Osteocyte (in vitro differentiated cells): ENCODE results near the gene RBSN. TPM values are rescaled to one million over a fixed set of nuclear protein-coding genes. Genes with fewer than 3 reads are reported as not detected.

ENCODE experiments used
- DNase-seq: peaks from one replicate; pipeline ENCODE4 v3.0.0; 2021; ENCODE audit warnings: mixed read lengths; ENCODE audit not compliant: unreplicated experiment; ENCODE audit errors: extremely low spot score
- H3K27ac Mint-ChIP-seq: one replicate; pipeline ENCODE4 v1.8.0; 2021; ENCODE audit warnings: mild to moderate bottlenecking, mixed read lengths; ENCODE audit not compliant: unreplicated experiment
- H3K27me3 Mint-ChIP-seq: one replicate; pipeline ENCODE4 v1.8.0; 2021; ENCODE audit warnings: mixed read lengths; ENCODE audit not compliant: unreplicated experiment
- H3K36me3 Mint-ChIP-seq: one replicate; pipeline ENCODE4 v1.8.0; 2021; ENCODE audit warnings: mixed read lengths; ENCODE audit not compliant: unreplicated experiment
- H3K4me1 Mint-ChIP-seq: one replicate; pipeline ENCODE4 v1.8.0; 2021; ENCODE audit warnings: mixed read lengths; ENCODE audit not compliant: unreplicated experiment
- H3K4me3 Mint-ChIP-seq: one replicate; pipeline ENCODE4 v1.8.0; 2021; ENCODE audit warnings: mild to moderate bottlenecking, moderate library complexity, mixed read lengths; ENCODE audit not compliant: unreplicated experiment
- H3K9me3 Mint-ChIP-seq: one replicate; pipeline ENCODE4 v1.8.0; 2021; ENCODE audit warnings: mixed read lengths; ENCODE audit not compliant: unreplicated experiment
- CTCF ChIP-seq: fragments of 200-600 bp; sonication (generic); IDR thresholded peaks from 2 replicates; pipeline ENCODE4 v1.5.0; 2021; ENCODE audit warnings: antibody characterized with exemption, mild to moderate bottlenecking, moderate library complexity
- total RNA-seq: library from RNA; stranded (reverse); gene quantifications from 2 replicates; pipeline ENCODE4 v1.2.1, GENCODE V29; 2021

Gene RBSN
- total RNA-seq, 1 donor from 2014 or later = 28.6 TPM

GRCh38 chr3:15079091-15079490, 19.9 kb downstream of the RBSN start:
- H3K27ac Mint-ChIP-seq = no peak overlapping the region
- TF ChIP-seq CTCF = no peak
- no peak overlapping the region for H3K4me3 Mint-ChIP-seq
- H3K9me3 Mint-ChIP-seq = no peaks in the 10 kb centered on the region
- no peaks in the 10 kb centered on the region for H3K4me1 Mint-ChIP-seq
- DNase-seq = no peak
- H3K36me3 Mint-ChIP-seq = peaks cover 67% of the 10 kb centered on the region
- H3K27me3 Mint-ChIP-seq = no peaks in the 10 kb centered on the region

- Mint-ChIP-seq H3K4me3 (no peak overlapping the region), H3K27ac (no peak overlapping the region)
- no peak for DNase-seq
Measured at GRCh38 chr3:15074500-15074899, 24.4 kb downstream of the RBSN start.

GRCh38 chr3:15071699-15072098, 27.2 kb downstream of the RBSN start:
- no peak for TF ChIP-seq CTCF
- H3K27ac Mint-ChIP-seq = no peak overlapping the region
- no peaks in the 10 kb centered on the region for H3K27me3 Mint-ChIP-seq
- no peak for DNase-seq
- no peaks in the 10 kb centered on the region for H3K9me3 Mint-ChIP-seq
- no peaks in the 10 kb centered on the region for H3K4me1 Mint-ChIP-seq
- H3K4me3 Mint-ChIP-seq = no peak overlapping the region
- H3K36me3 Mint-ChIP-seq = peaks cover 44% of the 10 kb centered on the region

More at GRCh38 chr3:15074500-15074899, 24.4 kb downstream of the RBSN start:
- peaks cover 54% of the 10 kb centered on the region for H3K36me3 Mint-ChIP-seq
- no peaks in the 10 kb centered on the region for H3K9me3 Mint-ChIP-seq
- TF ChIP-seq CTCF = no peak
- no peaks in the 10 kb centered on the region for H3K4me1 Mint-ChIP-seq
- no peaks in the 10 kb centered on the region for H3K27me3 Mint-ChIP-seq

GRCh38 chr3:15069441-15069840, 29.5 kb downstream of the RBSN start:
- Mint-ChIP-seq H3K27ac (no peak overlapping the region), H3K36me3 (peaks cover 25% of the 10 kb centered on the region), H3K4me3 (no peak overlapping the region), H3K4me1 (peaks cover 4% of the 10 kb centered on the region), H3K27me3 (no peaks in the 10 kb centered on the region), H3K9me3 (no peaks in the 10 kb centered on the region)
- TF ChIP-seq CTCF = no peak
- DNase-seq = no peak

- Mint-ChIP-seq H3K27me3 (no peaks in the 10 kb centered on the region), H3K4me1 (peaks cover 20% of the 10 kb centered on the region), H3K4me3 (no peak overlapping the region), H3K27ac (no peak overlapping the region), H3K9me3 (no peaks in the 10 kb centered on the region), H3K36me3 (peaks cover 11% of the 10 kb centered on the region)
- DNase-seq = no peak
- no peak for TF ChIP-seq CTCF
Measured at GRCh38 chr3:15066467-15066866, 32.5 kb downstream of the RBSN start.
